H1 (cell line): ENCODE results near the gene MRPS16. TPM values are rescaled to one million over a fixed set of nuclear protein-coding genes. Genes with fewer than 3 reads are reported as not detected.

Source experiments
- CTCF ChIA-PET: fragments of 300-600 bp; sonication (Branson Sonifier 250); formaldehyde crosslinking; loops from one replicate; lab custom pipeline; 2021; ENCODE audit not compliant: partially characterized antibody; lab: Charles Lee
- POLR2A ChIA-PET: fragments of 300-600 bp; sonication (Branson Sonifier 250); formaldehyde crosslinking; loops from one replicate; lab custom pipeline; 2021; ENCODE audit warnings: inconsistent platforms; ENCODE audit not compliant: partially characterized antibody; lab: Charles Lee
- DNase-seq, 2 experiments: peaks; one replicate each; pipeline versions ENCODE4 v3.0.0 to v3.0.0-alpha.2; 2010 to 2022; ENCODE audit warnings: low spot score in 2 of 2, low read depth in 1 of 2, mixed read lengths in 1 of 2
- FAIRE-seq: peaks from 2 replicates; lab custom pipeline; 2011; peaks lifted over from hg19 to GRCh38; lab: Jason Lieb, UNC
- H2AFZ ChIP-seq: 2 replicates; pipeline ENCODE4 v1.8.1; 2012; ENCODE audit warnings: low read length, inconsistent platforms
- H2AK5ac ChIP-seq: 2 replicates; pipeline ENCODE4 v1.6.1; 2013; ENCODE audit warnings: low read depth, low read length
- H2BK120ac ChIP-seq: replicated peaks from 2 replicates; pipeline ENCODE3; 2013; ENCODE audit warnings: low read depth, low read length, inconsistent platforms
- H2BK12ac ChIP-seq: 2 replicates; pipeline ENCODE4 v1.6.1; 2013; ENCODE audit warnings: low read depth, low read length
- H2BK15ac ChIP-seq: 2 replicates; pipeline ENCODE4 v1.6.1; 2013; ENCODE audit warnings: low read length
- H2BK20ac ChIP-seq: 2 replicates; pipeline ENCODE4 v1.6.1; 2013; ENCODE audit warnings: low read length
- H2BK5ac ChIP-seq: 2 replicates; pipeline ENCODE4 v1.6.1; 2013; ENCODE audit warnings: low read depth, low read length
- H3K14ac ChIP-seq: 2 replicates; pipeline ENCODE4 v1.6.1; 2013; ENCODE audit warnings: inconsistent platforms; ENCODE audit not compliant: insufficient read length
- H3K18ac ChIP-seq: 2 replicates; pipeline ENCODE4 v1.6.1; 2013; ENCODE audit warnings: low read length; ENCODE audit errors: extremely low read depth
- H3K23ac ChIP-seq: 2 replicates; pipeline ENCODE4 v1.6.1; 2013; ENCODE audit warnings: inconsistent platforms; ENCODE audit not compliant: insufficient read length
- H3K23me2 ChIP-seq: 2 replicates; pipeline ENCODE4 v1.6.1; 2013; ENCODE audit warnings: low read depth, low read length
- H3K27ac ChIP-seq: 2 replicates; pipeline ENCODE4 v1.6.1; 2011; ENCODE audit warnings: low read depth, low read length, inconsistent platforms
- H3K27me3 ChIP-seq, 4 experiments: replicated peaks in 1 of 4; 1 replicate in 1 of 4; 2 replicates in 3 of 4; pipeline versions ENCODE4 v1.6.1 to v1.8.1; 2011 to 2013; ENCODE audit warnings: low read length in 3 of 4, mild to moderate bottlenecking in 3 of 4, inconsistent platforms in 2 of 4, mixed read lengths in 2 of 4, moderate library complexity in 1 of 4; ENCODE audit not compliant: control insufficient read depth in 3 of 4, insufficient read depth in 3 of 4; ENCODE audit errors: extremely low read depth in 1 of 4
- H3K36me3 ChIP-seq, 4 experiments: 2 replicates each; pipeline versions ENCODE4 v1.6.1 to v1.8.1; 2011 to 2013; ENCODE audit warnings: mild to moderate bottlenecking in 4 of 4, low read length in 3 of 4, moderate library complexity in 2 of 4, control low read depth in 1 of 4, inconsistent platforms in 1 of 4; ENCODE audit not compliant: insufficient read depth in 4 of 4, control insufficient read depth in 2 of 4
- H3K4ac ChIP-seq: replicated peaks from 2 replicates; pipeline ENCODE3; 2013; ENCODE audit warnings: low read length, low read depth, mixed read lengths, inconsistent platforms; ENCODE audit not compliant: insufficient read length
- H3K4me1 ChIP-seq, 4 experiments: replicated peaks in 1 of 4; 1 replicate in 1 of 4; 2 replicates in 3 of 4; pipeline versions ENCODE4 v1.6.1 to v1.8.1; 2011 to 2013; ENCODE audit warnings: low read length in 3 of 4, inconsistent platforms in 2 of 4, mixed read lengths in 1 of 4; ENCODE audit not compliant: insufficient read depth in 4 of 4, control insufficient read depth in 3 of 4
- H3K4me2 ChIP-seq, 2 experiments: 2 replicates each; pipeline versions ENCODE4 v1.6.1 to v1.8.1; 2011 to 2013; ENCODE audit warnings: low read depth in 2 of 2, low read length in 2 of 2, control low read depth in 1 of 2, inconsistent platforms in 1 of 2, mild to moderate bottlenecking in 1 of 2; ENCODE audit not compliant: insufficient read depth in 1 of 2
- H3K4me3 ChIP-seq, 4 experiments: fragments of 200-600, 300-600 bp in 1 of 4; sonication (generic), shearing (Covaris generic), sonication (Bioruptor Twin) in 1 of 4; 2 replicates each; pipeline versions ENCODE4 v1.5.1 to v1.8.1; 2011 to 2016; ENCODE audit warnings: low read length in 4 of 4, low read depth in 3 of 4, control low read depth in 2 of 4, inconsistent platforms in 2 of 4, mild to moderate bottlenecking in 2 of 4, mixed read lengths in 1 of 4, moderate library complexity in 1 of 4; ENCODE audit not compliant: insufficient read depth in 2 of 4; ENCODE audit errors: extremely low read depth in 1 of 4
- H3K56ac ChIP-seq: replicated peaks from 2 replicates; pipeline ENCODE3; 2013; ENCODE audit warnings: low read depth, mild to moderate bottlenecking, mixed read lengths, low read length, inconsistent platforms; ENCODE audit not compliant: insufficient read length
- H3K79me1 ChIP-seq: 2 replicates; pipeline ENCODE4 v1.6.1; 2013; ENCODE audit warnings: low read depth, low read length, control low read depth
- H3K79me2 ChIP-seq, 2 experiments: 2 replicates each; pipeline versions ENCODE4 v1.6.1 to v1.8.1; 2012 to 2013; ENCODE audit warnings: low read length in 2 of 2, mild to moderate bottlenecking in 2 of 2, inconsistent platforms in 1 of 2; ENCODE audit not compliant: insufficient read depth in 2 of 2, control insufficient read depth in 1 of 2
- H3K9ac ChIP-seq, 4 experiments: replicated peaks in 1 of 4; 1 replicate in 1 of 4; 2 replicates in 3 of 4; pipeline versions ENCODE4 v1.6.1 to v1.8.1; 2011 to 2013; ENCODE audit warnings: low read depth in 3 of 4, low read length in 3 of 4, control low read depth in 2 of 4, mild to moderate bottlenecking in 2 of 4, moderate library complexity in 2 of 4, inconsistent platforms in 1 of 4; ENCODE audit errors: extremely low read depth in 1 of 4
- H3K9me3 ChIP-seq, 2 experiments: 2 replicates each; pipeline versions ENCODE4 v1.6.1 to v1.8.1; 2012 to 2013; ENCODE audit warnings: mild to moderate bottlenecking in 2 of 2, moderate library complexity in 2 of 2, control low read depth in 1 of 2, inconsistent platforms in 1 of 2, low read depth in 1 of 2, low read length in 1 of 2, mixed read lengths in 1 of 2; ENCODE audit not compliant: insufficient read depth in 2 of 2
- H4K20me1 ChIP-seq, 2 experiments: replicated peaks in 1 of 2; 2 replicates each; pipeline versions ENCODE3 to v1.8.1; 2011 to 2013; ENCODE audit warnings: inconsistent platforms in 2 of 2, low read length in 2 of 2, mild to moderate bottlenecking in 1 of 2; ENCODE audit not compliant: insufficient read depth in 2 of 2, control insufficient read depth in 1 of 2
- H4K5ac ChIP-seq: 2 replicates; pipeline ENCODE4 v1.6.1; 2013; ENCODE audit warnings: low read length, low read depth, mixed read lengths, inconsistent platforms; ENCODE audit not compliant: insufficient read length
- H4K8ac ChIP-seq: 2 replicates; pipeline ENCODE4 v1.8.0; 2013; ENCODE audit warnings: mild to moderate bottlenecking, moderate library complexity, low read length, inconsistent platforms; ENCODE audit not compliant: insufficient read depth; ENCODE audit errors: extremely low read depth
- H4K91ac ChIP-seq: replicated peaks from 2 replicates; pipeline ENCODE3; 2013; ENCODE audit warnings: low read length, mixed read lengths, inconsistent platforms; ENCODE audit not compliant: insufficient read length
- BACH1 ChIP-seq: IDR thresholded peaks from 2 replicates; pipeline ENCODE4 v1.6.1; 2012; ENCODE audit warnings: low read length, improper control_type of control experiment
- CBX8 ChIP-seq: fragments of 300-800, 300-1000 bp; sonication (generic); IDR thresholded peaks from 2 replicates; pipeline ENCODE4 v1.7.1; 2016; ENCODE audit warnings: low read depth, low read length, borderline replicate concordance
- CTCF ChIP-seq, 3 experiments: IDR thresholded peaks; 1 replicate in 2 of 3; 2 replicates in 1 of 3; pipeline versions ENCODE4 v1.5.1 to v1.6.1; 2011; ENCODE audit warnings: low read length in 3 of 3, mild to moderate bottlenecking in 3 of 3, inconsistent platforms in 2 of 3, low read depth in 1 of 3, moderate library complexity in 1 of 3; ENCODE audit not compliant: insufficient read depth in 1 of 3; ENCODE audit errors: control extremely low read depth in 1 of 3
- RAD21 ChIP-seq, 2 experiments: IDR thresholded peaks in 1 of 2; conservative IDR thresholded peaks in 1 of 2; 2 replicates each; pipeline ENCODE4 v1.6.1; 2011; ENCODE audit warnings: low read depth in 2 of 2, low read length in 2 of 2, improper control_type of control experiment in 1 of 2, inconsistent platforms in 1 of 2, mild to moderate bottlenecking in 1 of 2, moderate library complexity in 1 of 2
- RXRA ChIP-seq: IDR thresholded peaks from 2 replicates; pipeline ENCODE4 v1.6.1; 2011; ENCODE audit warnings: low read depth, mild to moderate bottlenecking, low read length, moderate library complexity; ENCODE audit not compliant: insufficient read depth
- SAP30 ChIP-seq: fragments of 300-600 bp; sonication (generic); IDR thresholded peaks from 2 replicates; pipeline ENCODE4 v1.7.1; 2012; ENCODE audit warnings: low read length, moderate library complexity, mild to moderate bottlenecking, inconsistent platforms; ENCODE audit not compliant: insufficient read depth, insufficient replicate concordance
- SP1 ChIP-seq: IDR thresholded peaks from 2 replicates; pipeline ENCODE4 v1.6.1; 2011; ENCODE audit warnings: low read depth, low read length
- WGBS, 2 experiments: shearing (Covaris generic) in 1 of 2; methylation state at CpG; one replicate each; pipeline versions ENCODE4 v1.1.6 to v1.1.7; 2013 to 2015; ENCODE audit warnings: low lambda C conversion rate in 2 of 2, mixed read lengths in 2 of 2, inconsistent platforms in 1 of 2, low coverage in 1 of 2, missing lambda C conversion rate in 1 of 2; ENCODE audit not compliant: insufficient replicate concordance in 2 of 2, insufficient coverage in 1 of 2, insufficient read length in 1 of 2; ENCODE audit errors: extremely low coverage in 1 of 2, missing lambda C conversion rate in 1 of 2; 5-methylcytosine and 5-hydroxymethylcytosine counted together
- polyA plus RNA-seq, 7 experiments: library from polyadenylated mRNA; depleted of rRNA in 3 of 7; stranded (reverse) in 5 of 7; unstranded in 2 of 7; fragments of >200 nt in 5 of 7; fragments of 200-250 nt in 2 of 7; gene quantifications; 1 replicate in 5 of 7; 2 replicates in 1 of 7; 4 replicates in 1 of 7; pipeline versions ENCODE4 v1.2.1 to v1.2.3, GENCODE V29; 2011 to 2013; ENCODE audit warnings: missing spikeins in 2 of 7, mixed read lengths in 2 of 7
- total RNA-seq: library from RNA; stranded (reverse); fragmentation: NEBNext Ultra II Directional; extraction: Animal tissue kit (Norgen Biotek cat#: 25700); gene quantifications from 2 replicates; pipeline ENCODE4 v1.2.1, GENCODE V29; 2021

MRPS16 gene
- total and polyA plus RNA-seq, 2 of the 8 experiments (the other 6 are each of a cell fraction or from before 2014, with no cell fraction given), result 125 to 203 TPM

DNA sequence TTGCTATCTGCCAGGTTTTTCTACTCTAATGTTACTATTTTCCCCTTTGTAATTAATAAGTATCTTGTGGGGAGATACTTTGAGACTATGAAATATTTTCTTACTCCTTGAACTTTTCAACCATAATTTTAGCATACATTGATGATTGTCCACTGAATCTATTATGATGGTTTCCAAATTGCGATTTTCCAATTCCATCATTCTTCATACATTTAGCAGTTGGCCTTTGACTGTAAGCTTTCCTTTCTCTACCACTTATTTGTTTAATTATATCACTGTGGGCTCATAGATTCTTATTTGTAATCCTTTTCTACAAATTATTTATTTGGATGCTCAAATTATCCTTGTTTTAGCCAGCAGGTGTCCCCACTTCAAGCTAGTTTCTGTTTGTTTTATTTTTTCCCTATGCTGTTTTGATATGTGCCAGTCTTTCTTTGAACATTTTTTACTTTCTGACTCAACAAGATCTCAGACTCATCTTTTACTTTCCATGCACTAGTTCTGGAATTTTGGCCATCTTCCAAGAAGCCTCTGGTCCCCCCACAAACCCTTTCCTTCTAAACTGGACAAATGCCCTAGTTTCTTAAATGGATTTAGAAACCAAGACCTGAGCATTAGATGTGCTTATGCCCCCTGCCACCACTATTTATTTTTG, 11.4 kb upstream of the MRPS16 start:
- TF ChIP-seq CTCF (IDR thresholded peaks at IDR 0.05; ENCODE audit: control extremely low read depth in 1 of 3, insufficient read depth in 1 of 3, low read depth in 1 of 3, low read length in 3 of 3) (peak in 1 of 3 experiments; percentile 21; a peak in 2 of 4 replicates), SP1 (no peak), SAP30 (no peak), RAD21 (IDR thresholded peaks at IDR 0.05 in 1 of 2, conservative IDR thresholded peaks at IDR 0.05 in 1 of 2; ENCODE audit: low read depth in 2 of 2, low read length in 2 of 2) (peak; percentile 35 to 40; a peak in 3 of 4 replicates), CBX8 (no peak), BACH1 (no peak), RXRA (no peak)
- TF ChIP-seq, all 59 proteins: peak for 2
- Histone ChIP-seq H2BK120ac (no peak overlapping the region), H3K36me3 (no peaks in the 10 kb centered on the region), H2BK20ac (no peak overlapping the region), H3K23ac (no peak overlapping the region), H3K27me3 (no peaks in the 10 kb centered on the region), H2AFZ (no peak overlapping the region), H3K56ac (no peak overlapping the region), H2BK5ac (no peak overlapping the region), H2BK15ac (no peak overlapping the region), H3K9me3 (peaks cover 3 to 5% of the 10 kb centered on the region in 2 experiments; a peak in 1 of 4 replicates), H3K4me2 (no peak overlapping the region), H3K9ac (no peak overlapping the region), H3K79me2 (no peaks in the 10 kb centered on the region), H3K4me1 (no peaks in the 10 kb centered on the region), H2AK5ac (no peak overlapping the region), H4K91ac (no peak overlapping the region), H3K14ac (no peak overlapping the region), H4K8ac (no peak overlapping the region), H3K4me3 (no peak overlapping the region), H3K79me1 (no peaks in the 10 kb centered on the region), H3K18ac (no peak overlapping the region), H3K23me2 (no peaks in the 10 kb centered on the region), H3K4ac (no peak overlapping the region), H2BK12ac (no peak overlapping the region), H3K27ac (no peak overlapping the region), H4K5ac (no peak overlapping the region), H4K20me1 (no peaks in the 10 kb centered on the region)
- 39% methylated on average over 1 of the region's 1 CpG; no CpG with 5 or more reads in 1 of the 2 experiments for WGBS, 2 experiments
- ChIA-PET CTCF (interaction anchor here (0.6 to 2.5 kb wide), 14 partner anchors 9 to 121 kb away, joined by 3 to 18 read pairs (median 4); partner anchors contain the start of gene MRPS16), POLR2A (interaction anchor here (1.8 to 2.6 kb wide), 2 partner anchors 9 to 17 kb away, joined by 7 to 8 read pairs; partner anchors contain the start of gene DNAJC9)
- FAIRE-seq, result peak; percentile 28
- DNase-seq, result no peak
